Stimulated activated CD4-positive, alpha-beta T cell treated with anti-CD3 and anti-CD28 coated beads, Interleukin-1b, Interleukin-23, amount 100 ng/mL, for 1 hour (primary cell): ENCODE results near the gene CDH22.

Experiments used
- DNase-seq, 2 donors: peaks; one replicate each; pipeline ENCODE4 v3.0.0-alpha.2; 2020; ENCODE audit warnings: low read depth in 2 of 2

Gene CDH22, protein sequence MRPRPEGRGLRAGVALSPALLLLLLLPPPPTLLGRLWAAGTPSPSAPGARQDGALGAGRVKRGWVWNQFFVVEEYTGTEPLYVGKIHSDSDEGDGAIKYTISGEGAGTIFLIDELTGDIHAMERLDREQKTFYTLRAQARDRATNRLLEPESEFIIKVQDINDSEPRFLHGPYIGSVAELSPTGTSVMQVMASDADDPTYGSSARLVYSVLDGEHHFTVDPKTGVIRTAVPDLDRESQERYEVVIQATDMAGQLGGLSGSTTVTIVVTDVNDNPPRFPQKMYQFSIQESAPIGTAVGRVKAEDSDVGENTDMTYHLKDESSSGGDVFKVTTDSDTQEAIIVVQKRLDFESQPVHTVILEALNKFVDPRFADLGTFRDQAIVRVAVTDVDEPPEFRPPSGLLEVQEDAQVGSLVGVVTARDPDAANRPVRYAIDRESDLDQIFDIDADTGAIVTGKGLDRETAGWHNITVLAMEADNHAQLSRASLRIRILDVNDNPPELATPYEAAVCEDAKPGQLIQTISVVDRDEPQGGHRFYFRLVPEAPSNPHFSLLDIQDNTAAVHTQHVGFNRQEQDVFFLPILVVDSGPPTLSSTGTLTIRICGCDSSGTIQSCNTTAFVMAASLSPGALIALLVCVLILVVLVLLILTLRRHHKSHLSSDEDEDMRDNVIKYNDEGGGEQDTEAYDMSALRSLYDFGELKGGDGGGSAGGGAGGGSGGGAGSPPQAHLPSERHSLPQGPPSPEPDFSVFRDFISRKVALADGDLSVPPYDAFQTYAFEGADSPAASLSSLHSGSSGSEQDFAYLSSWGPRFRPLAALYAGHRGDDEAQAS

DNA sequence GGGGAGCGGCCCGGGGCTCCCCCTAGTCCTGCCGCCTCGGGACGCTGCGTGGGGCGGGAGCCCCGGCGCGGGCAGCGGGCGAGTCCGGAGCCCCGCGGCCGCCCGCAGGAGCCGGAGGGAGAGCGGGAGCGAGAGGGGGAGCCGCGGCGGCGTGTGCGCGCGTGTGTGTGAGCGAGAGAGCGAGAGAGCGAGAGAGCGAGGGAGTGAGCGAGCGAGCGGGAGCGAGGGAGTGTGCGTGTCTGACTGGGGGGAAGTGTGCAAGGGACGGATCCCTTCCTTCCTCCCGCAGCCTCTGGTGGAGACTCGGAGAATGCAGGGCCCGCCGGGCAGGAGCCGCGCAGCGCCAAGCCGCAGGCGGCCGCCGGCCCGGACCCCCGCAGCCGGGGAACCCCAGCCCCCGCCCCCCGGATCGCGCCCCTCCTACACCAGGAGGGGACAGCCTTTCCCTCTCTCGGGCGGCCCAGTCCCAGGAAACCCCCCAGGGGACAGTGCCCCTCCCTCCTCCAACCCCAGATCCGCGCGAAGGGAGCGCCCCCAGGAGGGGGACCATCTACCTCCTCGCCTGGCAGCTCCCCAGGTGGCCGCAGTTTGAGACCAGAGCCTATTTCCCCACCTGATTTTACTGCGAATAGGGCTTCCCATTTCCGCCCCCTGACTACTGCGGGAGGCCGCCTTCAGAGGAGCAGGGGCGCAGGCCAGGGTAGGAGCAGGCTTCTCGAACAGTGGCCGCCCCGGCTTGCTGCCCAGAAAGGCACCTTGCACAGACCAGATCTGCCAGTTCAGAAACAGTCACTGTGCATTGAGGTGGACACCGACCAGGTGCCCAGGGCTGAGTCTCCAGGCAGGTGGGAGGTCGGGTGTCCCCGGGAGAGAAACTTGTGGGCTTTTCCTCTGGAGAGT lies at the start of gene CDH22:
TSS of gene CDH22 (minus strand) at position 241 of the 900 bp plus-strand sequence. CDS start 57,204 bp downstream, outside the sequence.
- DNase-seq = peak in 1 of 2 donors; percentile 8

- DNase-seq = no peak
Measured at GRCh38 chr20:46357030-46357514, 48.8 kb upstream of the CDH22 start.

- no peak for DNase-seq
Measured at GRCh38 chr20:46356195-46357029, 48.1 kb upstream of the CDH22 start.

DNA sequence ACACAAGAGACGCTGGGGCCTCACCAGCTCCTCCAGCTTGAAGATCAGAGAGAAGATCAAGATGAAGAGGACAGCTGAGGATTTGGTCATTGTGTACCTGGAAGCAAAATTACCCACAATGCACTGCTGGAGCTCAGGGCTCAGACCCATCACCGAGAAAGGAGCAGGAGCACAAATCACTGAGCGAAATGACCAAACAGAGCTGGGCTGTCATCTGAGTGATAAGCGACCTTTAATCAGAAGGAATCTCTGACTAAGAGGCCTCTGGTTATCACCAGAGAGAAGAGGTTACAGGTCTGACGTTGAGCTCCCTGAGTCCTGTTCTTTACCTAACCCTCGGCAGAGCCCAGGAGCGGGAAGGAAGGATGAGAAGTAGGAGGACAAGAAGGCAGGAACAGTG lies 47.5 kb upstream of the CDH22 start:
- no peak for DNase-seq

GRCh38 chr20:46354920-46355654 lies 46.8 kb upstream of the CDH22 start:
- DNase-seq = no peak

DNA sequence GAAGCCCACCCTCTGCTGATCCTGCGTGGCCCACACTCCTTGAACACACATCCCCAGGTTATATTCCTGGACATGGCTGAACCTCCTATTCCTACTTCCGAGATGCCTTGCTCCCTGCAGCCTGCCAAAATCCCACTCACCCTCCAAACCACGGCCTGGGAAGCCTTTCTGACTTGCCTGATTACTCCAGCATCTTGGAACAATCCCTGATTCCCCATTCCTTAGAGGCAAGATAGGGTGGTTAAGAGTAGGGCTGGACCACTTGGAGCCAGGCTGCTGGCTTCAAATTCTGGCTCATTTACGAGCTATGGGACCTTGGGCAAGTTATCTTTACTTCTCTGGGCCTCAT lies 45.9 kb upstream of the CDH22 start:
- DNase-seq = no peak

DNA sequence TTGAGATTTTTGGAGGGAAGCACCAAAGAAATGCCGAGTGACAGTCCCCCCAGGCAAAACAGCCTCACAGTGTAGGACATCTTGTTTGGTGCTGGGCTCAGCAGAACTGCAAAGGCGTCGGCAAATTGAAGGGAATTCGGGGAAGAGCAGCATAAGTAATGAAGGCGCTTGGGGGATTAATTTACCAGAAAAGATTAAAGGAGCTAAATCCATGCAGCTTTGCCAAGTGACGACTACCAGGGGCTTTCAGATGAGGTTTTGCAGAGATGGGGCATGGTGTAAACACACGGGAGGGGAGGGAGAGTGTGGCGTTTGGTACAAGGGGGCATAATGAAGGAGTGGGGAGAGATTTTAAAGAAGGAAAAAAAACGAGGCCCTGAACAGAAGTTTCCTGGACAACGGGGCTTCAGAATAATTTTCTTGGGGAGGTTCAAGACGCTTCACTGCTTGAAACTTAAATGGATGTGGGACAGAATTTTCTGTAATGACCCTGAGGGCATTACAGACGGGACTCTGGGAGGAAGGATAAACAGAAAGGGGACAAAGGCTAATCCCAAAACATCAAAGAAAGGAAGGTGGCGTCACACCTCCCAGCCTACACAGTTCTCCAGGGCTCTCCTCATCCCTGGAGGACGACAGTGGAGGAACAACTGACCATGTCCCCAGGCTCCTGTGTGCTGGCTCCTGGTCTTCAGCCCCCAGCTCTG lies 45.4 kb upstream of the CDH22 start:
- no peak for DNase-seq

DNA sequence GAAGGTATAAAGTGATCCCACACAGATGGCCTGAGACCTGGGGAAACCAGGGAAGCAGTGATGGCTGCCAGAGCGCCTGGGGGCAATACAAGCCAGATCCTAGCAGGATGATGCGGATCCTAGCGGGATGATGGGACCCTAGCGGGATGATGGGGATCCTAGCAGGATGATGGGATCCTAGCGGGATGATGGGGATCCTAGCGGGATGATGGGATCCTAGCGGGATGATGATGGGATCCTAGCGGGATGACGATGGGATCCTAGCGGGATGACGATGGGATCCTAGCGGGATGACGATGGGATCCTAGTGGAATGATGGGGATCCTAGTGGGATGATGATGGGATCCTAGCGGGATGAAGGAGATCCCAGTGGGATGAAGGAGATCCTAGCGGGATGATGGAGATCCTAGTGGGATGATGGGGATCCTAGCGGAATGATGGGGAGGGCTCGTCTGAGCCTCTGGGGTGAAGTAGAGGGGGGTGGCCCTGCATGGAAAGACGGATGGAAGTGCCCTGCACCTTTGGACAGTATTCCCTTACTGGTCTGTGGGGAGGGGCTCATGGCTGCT lies 44.2 kb upstream of the CDH22 start:
- DNase-seq = no peak

DNA sequence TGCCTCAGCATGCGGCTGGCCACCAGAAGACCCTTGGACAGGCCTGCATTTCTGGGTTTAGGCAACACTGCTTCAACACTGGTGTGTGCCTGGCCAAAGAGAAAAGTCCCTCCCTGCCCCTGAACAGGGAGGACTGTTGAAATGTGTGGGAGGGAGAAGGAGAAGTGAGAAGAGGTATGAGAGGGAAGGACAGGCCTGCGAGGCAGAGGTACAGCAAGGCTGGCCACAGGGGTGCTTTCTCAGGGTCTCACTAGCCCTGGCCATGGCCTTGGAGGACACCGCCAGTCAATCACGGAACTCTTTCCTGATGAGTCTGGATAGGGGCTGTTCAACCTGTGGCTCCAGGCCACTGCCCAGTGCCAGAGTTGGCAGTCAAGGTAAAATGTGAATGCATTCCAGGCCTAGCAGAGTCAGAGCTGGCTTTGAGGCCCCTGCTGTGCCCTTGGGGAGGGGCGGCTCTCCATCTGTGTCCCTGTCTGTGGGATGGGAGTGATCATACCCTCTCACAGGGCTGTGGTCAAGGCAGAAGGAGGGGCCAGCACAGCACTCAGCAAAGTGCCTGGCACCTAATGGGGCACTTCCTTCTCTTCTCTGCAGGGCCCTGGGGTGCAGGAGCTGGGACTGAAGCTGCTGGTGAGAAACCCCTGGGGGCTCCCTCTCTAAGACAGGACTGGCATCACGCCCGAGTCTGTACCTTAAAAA lies 43.2 kb upstream of the CDH22 start:
- no peak for DNase-seq

- DNase-seq = no peak
Measured at GRCh38 chr20:46350986-46351267, 42.6 kb upstream of the CDH22 start.

DNA sequence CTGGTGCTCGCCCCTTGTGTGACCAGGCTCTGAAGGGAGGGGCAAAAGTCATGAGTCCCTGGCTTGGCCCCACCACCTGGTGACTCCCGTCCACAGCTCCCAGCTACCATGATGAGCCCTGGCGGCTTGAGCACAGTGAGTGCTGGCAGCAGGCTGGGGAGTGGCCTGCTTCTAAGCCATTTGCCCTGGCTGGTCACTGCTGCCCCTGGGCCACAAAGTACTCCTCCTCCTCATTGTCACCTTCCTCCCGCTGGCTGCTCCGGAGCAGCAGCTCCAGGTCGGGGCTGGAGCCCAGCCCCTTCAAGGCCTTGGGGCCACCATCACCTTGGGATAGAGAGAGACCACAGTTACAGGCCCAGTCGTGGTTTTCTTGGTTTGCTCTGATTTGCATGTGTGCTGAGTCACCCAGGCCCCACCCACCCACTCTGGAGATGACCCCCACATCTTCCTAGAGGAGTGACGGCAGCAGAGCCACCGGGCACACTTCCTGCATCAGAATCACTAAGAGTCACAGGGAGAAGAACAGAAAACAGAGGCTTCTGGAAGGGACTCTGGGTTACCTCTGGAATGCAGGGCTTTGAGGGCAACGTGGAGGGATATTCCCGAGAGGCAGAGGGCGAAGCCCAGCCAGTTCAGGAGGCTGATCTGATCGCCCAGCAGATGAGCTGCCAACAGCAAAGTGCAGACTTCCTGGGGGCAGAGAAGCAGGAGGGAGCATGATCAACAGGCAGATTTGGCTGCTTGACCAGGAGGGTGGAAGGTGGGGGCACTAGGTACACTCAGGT lies 42.1 kb upstream of the CDH22 start:
- DNase-seq = no peak

GRCh38 chr20:46349742-46350056 lies 41.4 kb upstream of the CDH22 start:
- DNase-seq = no peak

DNA sequence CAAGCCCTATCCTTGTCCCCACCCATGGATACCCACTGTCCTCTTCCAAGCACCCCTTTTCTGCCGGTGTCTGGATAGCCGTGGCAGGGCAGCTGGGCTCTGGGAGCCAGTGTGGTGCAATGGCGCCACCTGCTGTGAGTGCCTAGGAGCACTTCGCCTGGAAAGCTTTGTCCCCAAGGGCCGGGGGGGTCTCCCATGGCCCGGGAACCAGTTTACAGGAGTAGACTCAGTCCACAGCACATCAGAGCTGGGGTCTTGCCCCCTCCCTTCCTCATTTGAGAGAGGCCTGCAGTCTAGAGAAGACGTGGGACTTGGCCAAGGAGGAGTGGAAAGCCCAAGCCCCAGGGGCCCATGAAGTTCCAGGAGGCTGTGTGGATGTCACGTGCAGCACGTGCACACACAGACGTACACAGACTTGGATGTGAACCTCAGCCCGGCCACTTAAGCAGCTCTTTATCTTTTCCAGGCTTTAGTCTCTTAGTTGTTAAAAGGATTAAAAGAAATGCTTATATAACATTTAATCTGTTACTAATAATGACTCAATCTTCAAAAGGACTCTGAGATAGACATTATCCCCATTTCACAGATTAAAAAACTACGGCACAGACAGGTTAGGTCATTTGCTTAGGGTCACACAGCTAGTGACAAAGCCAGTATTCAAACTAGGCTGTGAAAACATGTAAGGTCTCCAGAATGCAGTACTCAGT lies 40.9 kb upstream of the CDH22 start:
- peak in 1 of 2 donors; percentile 17 for DNase-seq

- DNase-seq = no peak
Measured at GRCh38 chr20:46347841-46348803, 39.8 kb upstream of the CDH22 start.

- DNase-seq = no peak
Measured at GRCh38 chr20:46346770-46347169, 38.5 kb upstream of the CDH22 start.

DNA sequence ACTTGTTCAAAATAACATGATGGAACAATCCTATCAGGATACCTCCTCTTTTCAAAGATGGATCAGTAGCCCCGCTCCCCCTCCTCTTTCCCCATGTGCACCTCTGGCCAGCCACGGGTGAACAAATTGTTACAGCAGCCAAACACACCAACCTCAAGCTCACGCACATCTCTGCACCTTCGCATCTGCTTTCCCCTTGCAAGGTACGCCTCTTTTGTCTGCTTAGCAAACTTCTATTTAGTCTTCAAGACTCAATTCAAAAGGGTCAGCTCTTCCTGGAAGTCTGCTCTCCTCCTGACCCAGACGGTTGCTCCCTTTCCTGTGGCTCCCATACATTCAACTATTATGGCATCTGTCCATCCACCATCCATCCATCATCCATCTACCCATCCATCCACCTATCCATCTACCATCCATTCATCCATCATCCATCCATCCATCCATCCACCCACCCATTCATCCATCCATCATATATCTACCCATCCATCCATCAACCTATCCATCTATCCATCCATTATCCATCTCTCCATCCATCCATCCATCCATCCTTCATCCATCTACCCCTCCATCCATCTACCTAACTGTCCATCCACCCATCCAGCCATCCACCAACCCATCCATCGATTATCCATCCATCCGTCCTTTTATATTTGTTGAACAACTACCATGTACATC lies 36.3 kb upstream of the CDH22 start:
- no peak for DNase-seq
